Suppressor macrophage treated with lipopolysaccharide for 4 hours (primary cell): ENCODE data around the gene TTL.
"Not testable (repeated sequence)": the region's sequence is repeated elsewhere in the genome, so short reads cannot be mapped to it uniquely, and the experiment has no call there.

Source experiments
- DNase-seq: peaks from one replicate; pipeline ENCODE4 v3.0.0-alpha.2; 2020

Gene TTL

DNA sequence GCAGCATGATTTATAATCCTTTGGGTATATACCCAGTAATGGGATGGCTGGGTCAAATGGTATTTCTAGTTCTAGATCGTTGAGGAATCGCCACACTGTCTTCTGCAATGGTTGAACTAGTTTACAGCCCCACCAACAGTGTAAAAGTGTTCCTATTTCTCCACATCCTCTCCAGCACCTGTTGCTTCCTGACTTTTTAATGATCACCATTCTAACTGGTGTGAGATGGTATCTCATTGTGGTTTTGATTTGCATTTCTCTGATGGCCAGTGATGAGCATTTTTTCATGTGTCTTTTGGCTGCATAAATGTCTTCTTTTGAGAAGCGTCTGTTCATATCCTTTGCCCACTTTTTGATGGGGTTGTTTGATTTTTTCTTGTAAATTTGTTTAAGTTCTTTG lies 42.3 kb downstream of the TTL start:
- DNase-seq, result not testable (repeated sequence)

DNA sequence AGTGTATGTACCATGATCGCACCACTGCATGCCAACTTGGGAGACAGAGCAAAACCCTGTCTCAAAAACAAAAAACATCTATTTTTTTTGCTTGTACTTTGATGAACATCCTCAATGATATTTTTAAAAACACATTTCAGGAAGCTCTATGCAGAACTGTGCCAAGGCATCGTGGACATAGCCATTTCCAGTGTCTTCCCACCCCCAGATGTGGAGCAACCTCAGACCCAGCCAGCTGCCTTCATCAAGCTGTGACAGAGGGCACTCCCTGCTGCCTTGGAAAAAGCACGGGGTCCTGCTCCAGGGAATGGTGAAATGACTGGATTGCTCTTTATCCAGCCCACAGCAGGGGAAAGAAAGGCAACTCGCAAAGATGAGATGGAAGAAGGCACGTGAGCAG lies 46.6 kb downstream of the TTL start:
- no peak for DNase-seq

DNA sequence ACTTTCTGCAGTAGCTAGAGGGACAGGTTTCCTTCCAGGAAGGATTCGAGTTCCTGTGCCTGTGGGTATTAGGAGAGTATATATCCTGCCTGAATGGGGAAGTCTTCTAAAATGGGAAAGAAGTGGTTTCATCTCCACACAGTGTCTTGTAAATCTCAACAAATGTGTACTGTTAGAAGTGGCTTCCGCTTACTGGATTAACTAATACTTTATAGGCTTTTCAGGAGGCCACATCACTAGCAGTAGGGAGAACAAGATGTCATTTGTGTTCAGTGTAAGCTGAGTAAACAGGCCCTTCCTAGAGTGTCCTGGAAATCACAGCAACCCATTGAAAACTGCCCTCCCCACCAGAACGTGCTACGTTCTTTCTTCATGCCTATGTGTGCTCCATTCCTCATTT lies 47.8 kb downstream of the TTL start:
- peak; percentile 21 for DNase-seq

DNA sequence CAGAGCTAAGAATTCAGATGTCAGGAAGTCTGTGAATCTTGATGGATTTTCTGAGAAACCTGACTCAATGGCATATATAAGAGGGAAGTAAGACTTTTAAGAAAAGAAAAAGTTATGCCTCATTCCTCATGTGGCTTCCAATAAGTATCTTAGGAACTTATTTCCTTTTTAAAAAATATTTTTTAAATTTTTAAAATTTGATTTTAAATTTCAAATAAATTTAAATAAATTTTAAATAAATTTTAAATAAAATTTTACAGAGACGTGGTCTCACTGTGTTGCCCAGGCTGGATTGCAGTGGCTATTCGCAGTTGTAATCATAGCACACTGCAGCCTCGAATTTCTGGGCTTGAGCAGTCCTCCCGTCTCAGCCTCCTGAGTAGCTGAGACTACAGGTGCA lies 48.8 kb downstream of the TTL start:
- DNase-seq, result no peak

DNA sequence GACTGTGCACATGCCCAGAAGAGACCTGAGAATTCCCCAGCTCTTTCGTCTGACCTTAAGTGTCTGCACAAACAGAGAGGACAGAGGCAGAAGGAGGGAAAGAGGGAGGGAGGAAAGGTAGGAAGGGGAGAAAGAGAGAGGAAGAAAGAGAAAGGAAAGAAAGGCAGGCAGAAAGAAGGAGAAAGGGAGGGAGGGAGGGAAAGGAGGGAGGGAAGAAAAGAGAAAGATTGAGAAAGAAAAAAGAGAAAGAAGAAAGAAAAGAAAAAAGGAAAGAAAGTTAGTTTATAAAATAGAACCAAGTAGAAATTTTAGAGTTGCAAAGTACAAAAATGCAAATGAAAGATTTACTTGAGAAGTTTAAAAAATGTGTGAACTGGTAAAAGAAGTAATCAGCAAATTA lies 52.9 kb downstream of the TTL start:
- no peak for DNase-seq

DNA sequence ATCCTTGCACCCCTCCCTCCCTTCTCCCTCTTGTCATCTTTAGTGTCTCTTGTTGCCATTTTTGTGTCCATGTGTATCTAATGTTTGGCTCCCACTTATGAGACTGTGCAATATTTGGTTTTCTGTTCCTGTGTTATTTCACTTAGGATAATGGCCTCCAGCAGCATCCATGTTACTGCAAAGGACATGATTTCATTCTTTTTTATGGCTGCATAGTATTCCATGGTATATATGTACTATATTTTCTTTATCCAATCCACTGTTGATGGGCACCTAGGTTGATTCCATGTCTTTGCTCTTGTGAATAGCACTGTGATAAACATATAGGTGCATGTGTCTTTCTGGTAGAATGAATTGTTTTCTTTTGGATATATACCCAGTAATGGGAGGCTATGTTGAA lies 54.7 kb downstream of the TTL start:
- not testable (repeated sequence) for DNase-seq

DNA sequence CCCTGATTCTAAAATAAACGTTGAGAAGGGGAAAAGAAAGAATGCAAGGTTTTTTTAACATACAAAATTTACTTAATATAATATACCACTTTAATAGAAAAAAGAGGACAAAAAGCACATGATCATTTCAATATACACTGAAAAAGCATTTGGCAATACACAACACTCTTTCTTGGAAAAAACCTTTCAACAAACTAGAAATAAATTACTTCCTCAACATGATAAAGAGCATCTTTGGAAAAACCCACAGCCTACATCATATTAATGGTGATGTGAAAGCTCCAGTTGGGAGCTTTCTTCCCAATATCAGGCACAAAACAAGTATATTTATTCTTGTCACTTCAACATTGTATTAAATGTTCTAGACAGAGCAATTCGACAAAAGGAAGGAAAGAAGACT lies 57.4 kb downstream of the TTL start:
- DNase-seq, result no peak

DNA sequence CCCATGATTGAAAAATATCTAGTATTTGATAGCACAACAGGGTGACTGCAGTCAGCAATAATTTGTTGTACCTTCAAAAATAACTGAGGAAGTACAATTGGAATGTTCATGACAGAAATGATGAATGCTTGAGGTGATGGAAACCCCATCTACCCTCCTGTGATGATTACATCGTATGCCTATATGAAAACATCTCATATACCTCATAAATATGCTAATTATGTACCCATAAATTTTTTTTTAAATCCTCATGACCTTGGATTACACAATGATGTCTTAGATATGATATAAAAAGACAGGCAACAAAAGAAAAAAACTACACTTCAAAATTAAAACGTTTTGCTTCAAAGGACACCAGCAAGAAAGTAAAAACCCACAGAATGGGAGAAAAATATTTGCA lies 59.0 kb downstream of the TTL start:
- DNase-seq, result no peak

DNA sequence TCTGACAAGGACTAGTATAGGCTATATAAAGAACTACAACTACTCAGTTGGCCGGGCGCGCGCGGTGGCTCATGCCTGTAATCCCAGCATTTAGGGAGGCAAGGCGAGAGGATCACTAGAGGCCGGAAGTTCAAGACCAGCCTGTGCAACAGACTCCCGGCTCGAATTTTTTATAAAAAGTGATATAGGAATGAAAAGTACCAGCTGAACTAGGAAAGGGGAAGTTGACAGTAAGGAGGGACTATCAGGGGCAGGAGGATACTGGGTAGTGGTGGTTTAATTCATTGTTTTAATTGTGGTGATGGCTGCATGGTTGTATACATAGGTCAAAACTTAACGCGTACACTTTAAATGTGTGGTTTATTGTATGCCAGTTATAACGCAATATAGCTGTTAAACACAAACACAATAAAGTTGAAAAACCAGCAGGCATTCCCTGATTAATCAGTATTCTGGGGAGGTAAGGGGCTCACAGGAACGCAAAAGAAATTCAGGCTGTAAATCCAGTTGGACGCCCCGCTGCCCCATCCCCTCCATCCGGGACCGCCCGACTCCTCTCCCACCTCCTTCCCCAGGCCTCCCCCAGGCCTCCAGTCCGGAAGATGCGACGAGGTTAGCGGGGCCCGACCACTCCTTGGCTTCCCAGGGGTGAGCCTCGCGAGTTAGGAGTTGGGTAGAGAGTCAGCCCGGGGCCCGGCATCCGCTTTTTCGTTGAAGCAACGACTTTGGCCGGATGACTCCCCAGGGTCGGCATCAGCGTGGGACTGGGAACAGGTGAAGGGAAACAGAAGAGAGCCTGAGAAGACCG lies 59.6 kb downstream of the TTL start:
- peak; percentile 74 for DNase-seq

DNA sequence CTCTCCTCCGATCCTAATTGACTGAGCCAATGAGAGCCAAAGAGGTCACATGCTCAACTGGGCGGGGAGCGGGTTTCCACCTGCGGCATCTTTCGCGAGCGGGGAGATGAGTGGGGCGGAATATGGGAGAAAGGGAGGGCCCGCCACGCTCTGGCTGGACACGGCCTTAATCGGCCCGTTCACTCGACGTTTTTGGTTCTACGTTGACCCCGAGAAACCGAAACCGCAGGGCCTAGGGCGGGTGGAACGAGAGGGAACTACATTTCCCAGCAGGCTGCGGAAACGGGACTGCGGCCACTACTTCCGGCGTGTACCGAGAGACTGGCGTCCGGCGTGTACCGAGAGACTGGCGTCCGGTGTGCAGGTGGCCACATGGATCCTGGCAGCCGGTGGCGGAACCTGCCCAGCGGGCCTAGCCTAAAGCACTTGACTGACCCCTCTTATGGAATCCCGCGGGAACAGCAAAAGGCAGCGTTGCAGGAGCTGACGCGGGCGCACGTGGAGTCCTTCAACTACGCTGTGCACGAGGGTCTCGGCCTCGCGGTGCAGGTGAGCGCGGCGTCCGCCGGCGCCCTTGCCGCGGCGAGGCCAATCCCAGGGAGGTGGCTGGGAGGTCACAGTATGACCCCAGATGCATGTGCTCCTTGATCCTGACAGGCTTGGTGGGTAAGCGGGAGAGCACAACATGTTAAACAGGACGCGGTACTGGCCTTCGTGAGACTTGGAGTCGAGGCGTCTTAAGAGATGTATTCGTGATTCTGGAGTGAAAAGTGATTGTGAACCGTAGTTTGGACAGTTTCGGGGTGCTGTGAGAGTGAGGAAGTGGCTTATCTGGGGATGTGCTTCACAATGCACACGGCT lies 60.4 kb downstream of the TTL start, which contains the start of gene POLR1B:
Gene POLR1B (plus strand): TSS at position 343 of the 861 bp plus-strand sequence. CDS start 30 bp downstream, at position 373.
- peak; percentile 93 for DNase-seq

DNA sequence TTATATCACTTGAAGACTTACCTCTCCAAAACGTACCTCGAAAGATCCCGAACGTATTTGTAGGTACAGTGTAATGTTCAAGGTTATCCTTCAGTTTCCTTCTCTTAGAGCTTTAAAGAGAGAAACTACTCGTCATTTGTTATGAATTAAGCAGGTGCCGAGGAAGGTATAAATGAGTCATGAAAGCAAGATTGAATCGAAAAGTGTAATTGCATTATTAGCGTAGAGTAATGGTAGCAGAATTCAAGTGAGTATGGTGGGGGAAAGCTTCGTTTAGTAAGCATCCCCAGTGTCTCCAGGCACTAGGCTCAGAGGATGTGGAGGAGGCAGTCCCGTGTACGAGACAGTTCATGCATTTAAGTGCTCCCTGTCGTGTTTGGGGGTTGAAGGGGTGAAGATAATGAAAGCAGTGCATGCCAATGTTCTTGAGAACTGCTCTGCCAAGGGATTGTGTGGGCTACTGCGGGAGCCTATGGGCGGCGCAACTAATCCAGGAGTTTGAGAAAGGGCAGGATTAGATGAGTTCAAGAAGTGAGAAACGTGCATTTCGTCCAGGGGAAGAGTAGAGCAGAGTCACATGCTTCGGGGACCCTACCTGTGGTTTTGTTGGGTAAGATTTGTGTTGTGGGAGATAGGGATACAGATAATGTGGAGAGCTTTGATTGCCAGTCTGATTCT lies 61.2 kb downstream of the TTL start:
- DNase-seq, result no peak

DNA sequence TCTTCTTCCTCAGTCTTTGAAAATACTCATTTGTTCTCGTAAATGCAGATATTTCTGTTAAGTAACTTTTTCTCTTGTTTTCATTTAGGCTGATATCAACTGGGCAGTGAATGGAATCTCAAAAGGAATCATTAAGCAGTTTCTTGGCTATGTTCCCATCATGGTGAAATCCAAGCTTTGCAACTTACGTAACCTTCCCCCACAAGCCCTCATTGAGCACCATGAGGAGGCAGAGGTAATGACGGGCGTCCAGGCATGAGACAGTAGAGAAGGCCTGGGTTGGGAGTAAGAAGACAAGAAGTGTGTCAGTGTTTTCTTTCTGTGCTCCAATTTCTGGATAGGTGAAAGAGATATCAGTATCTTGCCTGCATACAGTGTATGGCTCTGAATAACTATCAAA lies 65.4 kb downstream of the TTL start:
- no peak for DNase-seq

DNA sequence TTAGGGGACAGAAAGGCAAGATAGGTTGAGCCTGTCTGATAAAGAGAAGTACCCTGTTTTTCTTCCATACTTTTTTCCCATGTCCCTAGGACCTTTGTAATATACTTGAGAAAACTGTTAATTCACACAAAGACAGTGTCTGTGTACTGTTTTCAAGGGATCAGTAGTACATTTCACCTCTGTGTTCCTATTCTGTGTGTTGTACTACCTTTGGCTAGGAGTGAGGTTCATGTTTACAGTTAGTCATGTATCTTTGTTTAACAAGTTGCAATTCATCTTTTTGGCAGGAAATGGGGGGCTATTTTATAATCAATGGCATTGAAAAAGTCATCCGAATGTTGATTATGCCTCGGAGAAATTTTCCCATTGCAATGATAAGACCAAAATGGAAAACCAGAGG lies 67.0 kb downstream of the TTL start:
- DNase-seq, result no peak

DNA sequence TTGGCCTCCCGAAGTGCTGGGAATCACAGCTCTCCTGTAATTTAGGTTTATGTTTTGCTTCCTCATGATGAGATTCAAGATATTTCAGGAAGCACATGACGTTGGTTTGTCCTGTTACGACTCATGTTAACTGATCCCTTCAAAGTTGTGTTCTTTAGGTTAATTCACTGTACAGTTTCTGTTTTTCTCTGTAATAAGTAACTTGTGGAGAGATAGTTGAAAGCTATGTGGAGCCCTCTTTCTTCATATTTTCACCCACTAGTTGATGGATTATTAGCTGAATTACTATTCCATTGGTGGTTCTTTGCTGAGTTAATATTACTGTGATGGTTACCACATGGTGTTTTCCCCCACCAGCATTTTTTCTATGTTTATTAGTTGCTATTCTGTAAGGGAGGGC lies 84.1 kb downstream of the TTL start:
- no peak for DNase-seq

DNA sequence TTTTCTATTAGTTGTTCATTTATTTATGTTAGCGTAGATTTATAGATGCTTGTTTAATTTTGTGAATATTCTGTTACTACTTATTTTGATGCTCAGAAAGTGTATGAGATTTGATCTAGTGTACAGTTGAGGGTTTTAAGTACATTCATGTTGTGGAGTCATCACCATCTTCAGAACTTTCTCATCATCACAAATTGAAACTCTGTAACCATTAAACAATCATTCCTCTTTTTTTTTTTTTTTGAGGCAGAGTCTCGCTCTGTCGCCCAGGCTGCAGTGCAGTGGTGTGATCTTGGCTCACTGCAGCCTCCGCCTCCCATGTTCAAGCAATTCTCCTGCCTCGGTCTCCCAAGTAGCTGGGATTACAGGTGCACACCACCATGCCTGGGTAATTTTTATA lies 84.6 kb downstream of the TTL start:
- not testable (repeated sequence) for DNase-seq

DNA sequence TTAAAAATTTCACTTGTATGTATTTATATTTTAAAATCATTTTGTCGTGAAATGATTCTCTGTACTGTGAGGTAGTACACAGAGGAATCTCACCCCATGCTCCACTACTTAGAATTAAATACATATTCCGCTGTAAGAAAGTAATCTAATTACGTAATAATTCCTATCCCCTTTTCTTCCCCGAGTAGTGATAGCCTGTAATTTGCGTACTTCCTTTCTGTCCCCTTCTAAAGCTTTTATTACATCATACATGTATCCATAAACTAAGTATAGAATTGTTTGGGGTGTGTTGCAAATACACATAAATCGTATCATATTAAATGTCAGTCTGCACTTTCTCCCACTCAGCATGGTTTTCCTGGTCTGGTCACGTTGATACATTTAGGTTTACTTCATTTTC lies 90.0 kb downstream of the TTL start:
- peak; percentile 2 for DNase-seq

DNA sequence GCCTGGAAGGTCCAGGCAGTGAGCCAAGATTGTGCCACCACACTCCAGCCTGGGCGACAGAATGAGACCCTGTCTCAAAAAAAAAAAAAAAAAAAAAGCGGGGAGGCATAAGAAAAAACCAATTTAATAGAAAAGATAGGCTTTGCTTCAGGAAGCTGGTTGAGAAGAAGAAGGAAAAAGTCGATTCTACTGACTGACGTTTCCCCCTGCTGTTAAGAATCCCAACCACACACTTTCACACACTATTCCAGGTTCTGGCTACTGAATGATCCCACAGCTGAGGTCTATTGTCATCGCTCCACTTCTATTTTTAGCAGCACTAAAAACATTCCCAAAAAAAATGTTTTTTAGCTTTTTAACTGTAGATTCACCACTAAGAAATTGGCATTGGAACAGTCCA lies 95.8 kb downstream of the TTL start:
- DNase-seq, result no peak

DNA sequence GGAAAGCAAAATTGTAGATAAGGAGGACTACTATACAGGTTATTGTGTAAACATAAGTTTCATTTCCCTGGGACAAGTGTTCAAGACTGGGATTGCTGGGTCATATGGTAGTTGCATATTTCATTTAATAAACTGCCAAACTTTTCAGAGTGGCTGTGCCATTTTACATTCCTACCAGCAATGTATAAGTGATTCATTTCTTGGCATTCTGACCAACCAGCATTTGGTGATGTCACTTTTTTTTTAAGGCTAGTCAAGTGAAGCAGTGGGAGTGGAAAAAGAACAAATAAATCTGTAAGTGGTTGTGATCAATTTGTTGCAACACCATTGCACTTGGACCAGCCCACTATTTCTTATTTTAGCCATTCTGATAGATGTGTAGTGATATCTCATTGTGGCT lies 97.3 kb downstream of the TTL start:
- DNase-seq, result peak; percentile 65

DNA sequence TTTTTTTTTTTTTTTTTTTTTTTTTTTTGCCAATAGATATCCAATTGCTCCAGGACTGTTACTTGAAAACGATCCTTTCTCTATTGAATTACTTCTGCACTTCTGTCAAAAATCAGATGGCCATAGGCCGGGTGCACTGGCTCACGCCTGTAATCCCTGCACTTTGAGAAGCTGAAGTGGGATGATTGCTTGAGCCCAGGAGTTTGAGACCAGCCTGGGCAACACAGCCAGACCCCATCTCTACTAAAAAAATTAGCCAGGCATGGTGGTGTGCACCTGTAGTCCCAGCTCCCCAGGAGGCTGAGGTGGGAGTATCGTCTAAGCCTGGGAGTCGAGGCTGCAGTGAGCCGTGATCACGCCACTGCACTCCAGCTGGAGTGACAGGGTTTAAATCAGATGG lies 98.1 kb downstream of the TTL start:
- no peak for DNase-seq

DNA sequence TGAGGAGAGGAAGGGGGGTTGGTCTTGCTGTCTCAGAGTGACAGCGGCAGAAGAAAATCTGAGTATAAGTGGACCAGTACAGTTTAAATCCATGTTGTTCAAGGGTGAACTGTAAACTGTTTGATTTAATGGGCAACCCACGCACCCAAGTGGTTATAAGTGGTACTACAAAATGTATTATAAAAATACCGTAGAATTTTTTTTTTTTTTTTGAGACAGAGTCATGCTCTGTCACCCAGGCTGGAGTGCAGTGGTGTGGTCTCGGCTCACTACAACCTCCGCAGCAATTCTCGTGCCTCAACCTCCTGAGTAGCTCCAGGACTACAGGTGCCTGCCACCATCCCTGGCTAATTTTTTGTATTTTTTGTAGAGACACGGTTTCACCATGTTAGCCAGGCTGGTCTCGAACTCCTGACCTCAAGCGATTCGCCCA lies 100.4 kb downstream of the TTL start:
- peak; percentile 75 for DNase-seq

DNA sequence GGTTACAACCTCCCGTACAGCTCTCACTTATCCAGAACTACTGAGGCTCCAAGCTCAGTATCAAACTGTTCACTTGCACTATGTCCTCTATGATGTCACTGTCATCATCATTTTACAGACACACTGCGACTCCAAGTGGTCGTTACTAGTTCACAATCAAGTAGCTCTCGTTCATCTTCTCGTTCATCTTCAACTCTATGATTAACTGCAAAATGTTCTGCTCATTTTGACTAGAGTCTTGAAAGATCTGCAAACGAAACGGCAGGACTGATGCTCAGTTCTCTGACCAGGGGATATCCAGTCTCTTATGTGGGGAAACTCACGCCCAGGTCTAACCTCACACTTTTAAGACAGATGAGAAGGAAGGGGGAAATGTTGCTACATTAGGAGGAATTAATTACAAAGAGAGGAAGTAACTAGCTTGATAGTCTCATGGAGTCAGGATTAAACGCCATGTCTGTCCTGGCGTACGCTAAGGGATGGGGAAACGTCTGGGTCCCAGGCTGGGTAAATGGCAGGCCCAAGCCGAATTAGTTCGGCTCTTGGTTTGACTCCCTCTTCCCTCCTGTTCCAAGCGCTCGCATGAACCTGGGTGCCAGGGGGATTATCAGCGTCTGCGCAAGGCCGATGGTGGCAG lies 101.7 kb downstream of the TTL start:
- DNase-seq, result peak; percentile 9

DNA sequence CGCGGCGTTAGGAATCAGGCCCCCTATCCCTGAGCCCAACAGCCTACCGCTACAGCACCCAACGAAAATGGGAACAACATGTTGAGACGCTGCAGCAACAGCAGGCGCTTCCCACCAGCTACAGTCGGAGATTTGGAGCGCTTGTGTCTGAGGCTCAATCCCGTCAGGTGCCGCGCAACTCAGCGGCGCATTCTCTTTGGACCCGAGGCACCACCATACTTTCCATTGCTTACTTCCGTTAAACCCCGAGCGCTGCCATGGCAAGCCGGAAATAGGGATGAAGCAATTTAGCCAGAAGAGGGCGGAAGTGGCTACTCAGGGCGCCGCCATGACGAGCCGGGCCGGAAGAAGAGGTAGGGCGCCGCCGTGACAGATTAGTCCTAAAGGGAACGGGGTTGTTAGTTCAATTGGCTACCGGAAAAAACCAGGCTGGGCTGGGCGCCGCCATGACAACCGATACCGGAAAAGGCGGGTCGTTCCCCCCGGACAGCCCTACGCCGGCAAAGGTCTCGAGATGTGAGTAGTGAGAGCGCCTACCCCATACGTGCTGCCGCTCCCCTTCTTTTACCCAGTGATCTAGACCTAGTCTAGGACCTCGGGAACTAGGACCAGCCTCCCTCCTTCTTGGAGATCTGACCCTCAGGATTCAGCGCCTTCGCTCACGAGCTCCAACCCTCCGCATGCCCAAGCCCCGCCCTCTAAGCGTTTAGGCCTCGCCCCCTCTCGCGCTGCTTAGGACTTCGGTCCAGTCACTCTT lies 102.4 kb downstream of the TTL start, which contains the start of gene CHCHD5:
Gene CHCHD5 (plus strand): TSS at position 476 of the 757 bp plus-strand sequence. CDS start 39 bp downstream, at position 515.
- peak; percentile 98 for DNase-seq
